NCI-H1105 treated with DMSO at 0.1 percent for 48 hours (cell line): ENCODE measurements around the gene GPR55.
A peak's percentile ranks its signal among the peaks of the same experiment; 100 is the strongest.

Source experiments
- DNase-seq: peaks from one replicate; lab custom pipeline; 2025; lab: John Stamatoyannopoulos, UW

The GPR55 gene

DNA sequence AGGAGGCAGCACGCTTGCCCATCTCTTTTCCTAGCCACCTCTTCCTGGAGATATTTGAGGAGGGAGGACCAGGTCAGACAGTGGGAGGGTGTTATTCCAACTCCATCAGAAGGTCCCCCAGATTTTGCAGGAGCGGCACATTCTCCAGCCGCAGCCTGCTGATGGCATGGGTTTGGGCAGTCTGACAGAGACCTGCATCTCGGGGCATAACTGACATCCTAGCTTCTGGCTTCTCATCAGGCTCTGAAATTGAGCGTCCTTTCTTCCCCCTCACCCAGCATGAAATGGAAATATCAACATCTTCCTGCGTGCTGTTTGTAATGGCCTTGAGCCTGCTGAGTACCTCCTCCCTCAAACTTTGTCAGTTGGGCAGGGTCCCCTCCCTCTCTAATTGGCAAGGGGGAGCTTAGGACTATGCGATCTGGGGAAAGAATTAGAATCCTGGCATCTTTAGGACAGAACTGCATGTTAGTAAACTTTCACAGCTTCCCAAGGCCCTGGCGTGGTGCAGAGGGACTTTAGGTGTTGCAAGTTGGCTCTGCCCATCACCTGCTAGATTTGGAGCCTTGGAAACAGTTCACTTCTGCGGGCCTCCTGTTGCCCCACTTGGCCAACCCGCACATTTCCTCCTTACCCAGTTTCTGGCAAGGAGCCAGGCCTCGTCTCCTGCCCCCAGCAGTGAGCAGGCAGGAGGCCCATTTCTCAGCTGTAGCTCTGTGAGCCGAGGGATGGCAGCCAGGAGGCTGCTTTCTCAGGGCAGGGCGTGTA lies 58.1 kb downstream of the GPR55 start:
- peak; percentile 38 for DNase-seq

DNA sequence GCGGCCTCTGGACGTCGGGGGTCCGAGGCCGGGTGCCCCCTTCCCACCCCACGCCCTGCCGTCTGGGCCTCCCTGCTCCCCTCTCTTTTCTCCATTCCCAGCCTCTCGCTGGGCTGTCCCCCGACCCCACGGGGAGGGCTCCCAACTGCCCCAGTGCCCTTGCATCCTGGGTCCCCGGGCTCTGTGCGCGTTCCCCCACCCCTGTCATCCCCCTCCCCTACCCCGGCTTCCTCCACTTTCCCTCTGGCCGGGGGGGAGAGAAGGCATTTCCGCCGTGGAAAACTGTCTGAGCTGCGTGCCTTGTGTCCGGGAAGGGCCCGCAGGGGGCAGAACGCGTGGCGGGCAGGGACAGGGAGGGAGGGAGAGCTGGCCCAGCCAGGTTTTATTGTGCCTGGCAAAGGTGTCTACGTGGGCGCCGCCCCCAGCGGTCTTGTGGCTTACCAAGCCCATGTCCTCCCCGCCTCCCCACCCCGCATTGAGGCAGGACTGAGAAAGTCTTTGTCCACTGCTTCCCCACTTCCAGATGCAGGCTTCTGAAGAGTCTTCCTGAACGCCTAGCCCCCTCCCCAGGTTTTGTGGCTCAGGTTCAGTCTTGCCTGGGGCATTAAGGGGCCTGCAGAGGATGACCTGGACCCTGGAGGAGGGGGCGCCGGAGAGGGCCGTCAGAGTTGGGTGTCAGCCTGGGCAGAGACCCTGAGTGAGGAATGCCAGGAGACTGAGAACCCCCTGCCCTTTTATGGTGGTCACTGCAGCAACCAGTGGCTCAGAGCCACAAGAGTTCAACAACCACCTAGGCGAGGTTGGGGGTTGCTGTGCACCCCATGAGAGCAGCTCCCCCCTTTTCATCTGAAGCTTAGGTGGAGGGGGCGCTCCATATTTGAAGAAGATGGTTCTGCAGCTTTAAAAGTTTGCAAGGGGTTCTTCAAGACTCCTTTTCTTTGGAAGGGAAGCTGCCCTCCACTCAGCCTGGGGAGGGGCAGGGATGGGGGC lies 59.0 kb downstream of the GPR55 start:
- DNase-seq = no peak

DNA sequence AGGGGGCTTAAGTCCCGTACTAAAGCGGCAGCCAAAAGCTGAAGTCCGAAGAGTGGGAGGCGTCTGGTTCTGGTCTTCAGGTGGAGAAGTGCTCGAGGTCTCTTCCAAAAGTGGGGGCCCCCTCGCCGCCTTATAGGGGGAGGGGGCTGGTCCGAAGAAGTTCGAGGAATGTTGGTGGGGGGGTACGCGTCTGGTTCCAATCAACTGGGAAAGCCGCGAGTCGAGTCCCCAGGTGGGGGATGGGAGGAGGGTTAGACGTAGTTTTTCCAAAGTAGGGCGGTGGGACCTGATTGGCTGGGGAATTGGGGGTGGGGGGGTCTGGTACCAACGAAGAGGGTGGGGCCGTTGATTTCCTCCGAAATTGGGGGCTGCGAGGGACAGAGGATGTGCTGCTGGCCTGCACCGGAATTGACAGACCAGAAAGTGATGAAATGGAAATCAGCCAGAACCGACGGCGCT lies 59.7 kb downstream of the GPR55 start:
- DNase-seq = no peak

DNA sequence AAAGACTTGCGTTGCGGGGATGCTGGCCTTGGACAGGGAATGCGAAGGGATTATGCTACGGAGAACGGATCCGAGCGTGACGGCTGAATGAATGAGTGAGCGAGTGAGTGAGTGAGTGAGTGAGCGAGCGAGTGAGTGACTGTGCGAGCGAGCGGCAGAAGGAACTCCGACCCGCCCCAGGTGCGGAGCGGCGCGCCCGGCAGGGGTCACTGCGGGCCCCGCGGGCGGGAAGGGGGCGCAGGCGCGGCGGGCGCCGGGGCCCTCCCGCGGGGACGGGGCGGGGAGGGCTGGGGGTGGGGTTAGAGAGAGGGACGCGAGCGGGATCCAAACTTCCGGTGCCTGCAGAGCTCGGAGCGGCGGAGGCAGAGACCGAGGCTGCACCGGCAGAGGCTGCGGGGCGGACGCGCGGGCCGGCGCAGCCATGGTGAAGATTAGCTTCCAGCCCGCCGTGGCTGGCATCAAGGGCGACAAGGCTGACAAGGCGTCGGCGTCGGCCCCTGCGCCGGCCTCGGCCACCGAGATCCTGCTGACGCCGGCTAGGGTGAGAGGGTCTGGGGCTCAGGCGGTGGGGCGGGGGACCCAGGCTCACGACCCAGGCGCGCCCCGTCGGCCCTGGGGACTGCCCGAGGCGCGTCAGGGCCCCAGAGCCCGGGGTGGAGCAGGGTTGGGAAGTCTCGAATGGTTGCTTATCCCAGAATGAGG lies 60.3 kb downstream of the GPR55 start, which contains the start of gene ITM2C:
TSS of gene ITM2C (plus strand) at position 338 of the 702 bp plus-strand sequence. CDS start at position 422, 84 bp downstream.
- peak; percentile 65 for DNase-seq

DNA sequence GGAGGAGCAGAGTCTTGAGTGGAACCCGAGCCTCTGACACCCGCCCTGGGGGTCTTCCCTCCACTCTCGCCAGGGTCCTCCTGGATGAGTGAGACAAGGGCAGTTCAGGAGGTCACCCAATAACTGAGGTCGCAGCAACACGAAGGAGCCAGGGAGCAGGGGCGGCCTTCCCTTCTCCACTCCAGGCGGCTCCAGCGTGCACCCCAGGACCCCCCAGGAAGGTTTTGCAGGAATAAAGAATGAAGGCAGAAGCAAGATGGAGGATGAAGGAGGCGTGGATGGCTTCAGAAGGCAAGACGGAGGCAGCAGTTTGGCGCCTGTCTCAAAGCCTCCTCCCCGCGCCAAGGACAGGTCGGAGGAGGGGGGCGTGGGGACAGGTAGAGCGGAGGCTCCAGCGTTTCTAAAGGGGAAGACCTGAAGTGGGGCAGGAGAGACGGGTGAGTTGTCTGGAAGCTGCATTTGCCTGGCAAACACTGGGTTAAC lies 60.9 kb downstream of the GPR55 start:
- no peak for DNase-seq

DNA sequence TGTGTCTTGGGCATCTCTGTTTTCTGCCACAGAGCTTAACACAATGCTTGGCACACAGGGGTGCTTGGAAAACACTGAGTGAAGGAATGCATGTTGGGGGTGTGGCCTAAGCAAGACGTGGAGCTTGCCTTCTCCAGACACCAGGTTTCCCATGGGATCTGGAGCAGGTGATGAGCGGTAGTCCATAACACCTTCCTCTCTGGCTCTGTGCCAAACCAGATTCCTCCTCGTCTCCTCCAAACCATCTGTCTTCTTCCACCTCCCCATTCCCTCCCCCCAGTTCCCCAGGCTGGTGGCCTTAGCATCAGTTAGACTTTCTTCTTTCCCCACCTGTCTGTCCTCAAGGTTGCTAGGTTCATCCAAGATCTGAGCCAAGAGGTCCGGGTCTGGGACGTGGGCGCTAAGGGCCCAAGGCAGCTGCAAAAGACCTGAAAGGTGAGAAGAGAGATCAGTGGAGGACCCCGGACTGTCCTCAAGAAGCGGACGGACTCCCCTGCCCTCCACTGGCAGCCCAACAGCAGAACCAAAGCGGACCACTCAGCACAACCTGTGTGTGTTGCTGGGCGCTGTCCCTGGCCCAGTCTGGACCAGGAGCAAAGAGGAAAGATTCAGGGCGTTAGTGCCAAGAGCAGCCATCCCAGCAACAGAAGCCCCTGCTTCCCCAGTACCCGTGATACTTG lies 61.5 kb downstream of the GPR55 start:
- DNase-seq = no peak

DNA sequence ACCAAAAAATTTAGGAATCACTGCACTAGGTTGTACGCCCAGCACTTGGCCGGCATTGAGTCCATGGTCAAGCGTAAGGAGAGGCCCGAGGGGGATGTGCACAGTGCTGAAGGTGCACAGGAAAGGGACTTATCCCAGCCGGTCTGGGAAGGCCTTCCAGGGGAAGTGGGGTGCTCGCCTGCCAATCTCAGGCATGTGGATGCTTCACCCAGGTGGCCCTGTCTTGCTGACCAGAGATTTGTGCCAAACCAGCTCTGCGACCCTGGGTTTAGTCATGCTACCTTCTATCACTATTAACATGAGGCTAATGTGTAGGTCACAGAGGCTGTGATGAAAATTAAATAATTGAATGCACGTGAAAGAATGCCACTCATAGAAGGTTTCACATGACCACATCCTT lies 62.0 kb downstream of the GPR55 start:
- no peak for DNase-seq

DNA sequence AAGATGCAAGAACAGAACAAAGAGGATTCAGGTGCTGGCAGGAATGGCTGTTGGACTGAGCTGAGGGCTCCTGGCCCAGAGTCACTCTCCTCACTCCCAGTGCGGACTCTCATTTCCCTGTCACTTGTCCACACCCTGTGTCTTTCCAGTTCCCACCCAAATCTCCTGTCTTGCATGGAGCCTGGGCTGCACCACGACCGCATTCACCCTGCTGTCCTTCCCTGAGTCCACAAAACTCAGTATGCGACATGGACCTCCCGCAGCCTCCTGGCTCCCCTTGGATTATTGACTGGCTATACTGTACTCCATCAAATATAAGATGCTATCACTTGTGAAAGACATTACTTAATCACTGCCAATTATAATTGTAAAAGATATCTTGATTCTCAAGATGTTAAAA lies 62.8 kb downstream of the GPR55 start:
- DNase-seq = no peak

DNA sequence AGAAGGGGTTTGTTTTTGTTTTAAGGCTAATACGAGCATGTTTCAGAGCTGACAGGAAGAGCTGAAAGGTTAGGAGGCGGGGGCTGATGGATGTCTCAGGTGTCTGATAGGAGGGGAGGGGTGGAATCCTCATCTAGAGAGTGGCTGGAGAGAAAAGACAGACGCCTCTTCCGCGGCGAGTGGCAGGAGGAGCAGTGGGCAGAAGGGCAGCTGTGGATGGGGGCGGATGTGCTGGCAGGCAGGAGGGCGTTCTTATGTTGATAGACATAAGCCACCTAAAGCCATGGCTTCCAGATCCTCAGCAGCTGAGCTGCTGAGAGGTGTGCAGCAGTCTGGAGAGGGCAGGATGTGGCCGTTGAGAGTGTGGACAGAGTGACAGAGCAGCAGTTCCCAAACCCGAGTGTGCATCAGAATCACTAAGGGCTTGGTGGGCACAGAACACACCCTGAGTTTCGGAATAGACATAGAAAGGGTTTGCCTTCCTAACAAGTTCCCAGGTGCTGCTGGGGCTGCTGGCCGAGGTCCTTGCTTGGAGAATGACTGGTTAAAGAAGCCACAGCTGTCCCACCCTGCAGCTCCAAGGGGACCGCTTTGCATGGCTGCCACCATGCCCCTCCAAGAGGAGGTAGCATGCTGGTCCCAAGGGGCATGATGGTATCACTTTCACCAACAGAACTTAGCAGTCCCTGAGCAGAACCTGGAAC lies 63.3 kb downstream of the GPR55 start:
- DNase-seq = no peak
